Lung (tissue), 12 donors: ENCODE measurements around the gene PIP5K1C. TPM values are rescaled to one million over a fixed set of nuclear protein-coding genes. Genes with fewer than 3 reads are reported as not detected.

Experiments
- ATAC-seq: fragments of 200-7000 bp; cut with Tn5 transposase; one replicate; pipeline ENCODE4 v1.9.1; 2020; ENCODE audit warnings: moderate number of reproducible peaks; ENCODE audit not compliant: insufficient read depth, low FRiP score
- DNase-seq, 3 donors: peaks; one replicate each; pipeline ENCODE4 v3.0.0-alpha.2; 2013 to 2017
- H3K27ac ChIP-seq, 2 donors: one replicate each; pipeline ENCODE4 v1.5.1; 2013; ENCODE audit warnings: mild to moderate bottlenecking in 2 of 2, moderate library complexity in 2 of 2, control low read depth in 1 of 2, inconsistent platforms in 1 of 2, low read depth in 1 of 2, low read length in 1 of 2
- H3K27me3 ChIP-seq, 3 donors: one replicate each; pipeline ENCODE4 v1.5.1; 2013; ENCODE audit warnings: low read length in 2 of 3; ENCODE audit not compliant: control insufficient read depth in 3 of 3, insufficient read depth in 3 of 3
- H3K36me3 ChIP-seq, 4 donors: one replicate each; pipeline ENCODE4 v1.5.1; 2013; ENCODE audit warnings: low read length in 4 of 4, mild to moderate bottlenecking in 1 of 4, moderate library complexity in 1 of 4; ENCODE audit not compliant: control insufficient read depth in 4 of 4, insufficient read depth in 4 of 4
- H3K4me1 ChIP-seq, 5 donors: one replicate each; pipeline ENCODE4 v1.5.1; 2013; ENCODE audit warnings: low read length in 5 of 5, mild to moderate bottlenecking in 2 of 5, moderate library complexity in 1 of 5; ENCODE audit not compliant: control insufficient read depth in 5 of 5, insufficient read depth in 5 of 5
- H3K4me3 ChIP-seq: one replicate; pipeline ENCODE4 v1.5.1; 2013; ENCODE audit warnings: mild to moderate bottlenecking, control low read depth, moderate library complexity
- H3K9ac ChIP-seq, 2 donors: one replicate each; pipeline ENCODE4 v1.5.1; 2013; ENCODE audit warnings: low read length in 2 of 2, control low read depth in 1 of 2; ENCODE audit not compliant: insufficient read depth in 1 of 2
- H3K9me3 ChIP-seq, 4 donors: one replicate each; pipeline ENCODE4 v1.5.1; 2013; ENCODE audit warnings: low read length in 3 of 4, mild to moderate bottlenecking in 1 of 4, moderate library complexity in 1 of 4; ENCODE audit not compliant: control insufficient read depth in 4 of 4, insufficient read depth in 3 of 4
- CTCF ChIP-seq: IDR thresholded peaks from 2 replicates; pipeline ENCODE4 v1.5.1; 2012; ENCODE audit warnings: mild to moderate bottlenecking; ENCODE audit errors: control extremely low read depth, extremely low read depth
- WGBS, 2 donors: extraction: QIAGEN DNeasy Blood & Tissue Kit; methylation state at CpG; one replicate each; pipeline ENCODE4 v1.1.7; 2013; 5-methylcytosine and 5-hydroxymethylcytosine counted together
- polyA plus RNA-seq, 2 donors: library from polyadenylated mRNA; stranded (reverse); fragments of 200-250 nt; gene quantifications; one replicate each; pipeline ENCODE4 v1.2.1, GENCODE V29; 2013
- total RNA-seq, 2 donors: library from RNA; depleted of rRNA in 1 of 2; stranded (reverse); fragments of >200 nt in 1 of 2; gene quantifications; one replicate each; pipeline ENCODE4 v1.2.1, GENCODE V29; 2014 to 2021
- donor health status: control.
- donor health status: control.
- donor health status: Bipolar disorder and iron deficiency.
- donor health status: healthy.
- donor health status: DM: yes; HTN: yes; CAD: no.

Gene PIP5K1C
- total and polyA plus RNA-seq, 4 donors, result 16.3 to 39.4 (median 20.5) TPM

GRCh38 chr19:3653865-3654513 is 46.3 kb downstream of the PIP5K1C start:
- WGBS, 2 donors, result 97% methylated on average over 20 of the region's 20 CpGs
- H3K9me3 ChIP-seq, result no peaks in the 10 kb centered on the region
- H3K36me3 ChIP-seq, result peaks cover 4 to 75% (median 15%) of the 10 kb centered on the region in 4 donors
- no peaks in the 10 kb centered on the region for H3K27me3 ChIP-seq
- H3K4me1 ChIP-seq, result no peaks in the 10 kb centered on the region
- no peak overlapping the region for H3K27ac ChIP-seq
- DNase-seq (no peak), ATAC-seq (no peak)
- no peak overlapping the region for H3K9ac ChIP-seq
- no peak for TF ChIP-seq CTCF
- no peak overlapping the region for H3K4me3 ChIP-seq

- no peak for TF ChIP-seq CTCF
- Histone ChIP-seq H3K27me3 (no peaks in the 10 kb centered on the region), H3K36me3 (peaks cover 4 to 72% (median 15%) of the 10 kb centered on the region in 4 donors), H3K4me3 (no peak overlapping the region), H3K9ac (no peak overlapping the region), H3K4me1 (no peaks in the 10 kb centered on the region), H3K27ac (no peak overlapping the region), H3K9me3 (no peaks in the 10 kb centered on the region)
- WGBS, 2 donors, result 86 to 90% methylated on average over 36 to 37 of the region's 37 CpGs
- no peak for DNase-seq
- ATAC-seq, result no peak
Measured at GRCh38 chr19:3653081-3653795, 47.0 kb downstream of the PIP5K1C start.

GRCh38 chr19:3652422-3652821 is 47.8 kb downstream of the PIP5K1C start:
- peaks cover 4 to 69% (median 14%) of the 10 kb centered on the region in 4 donors for H3K36me3 ChIP-seq
- ATAC-seq, result no peak
- H3K27ac ChIP-seq, result no peak overlapping the region
- H3K4me1 ChIP-seq, result no peaks in the 10 kb centered on the region
- H3K4me3 ChIP-seq, result no peak overlapping the region
- no peaks in the 10 kb centered on the region for H3K27me3 ChIP-seq
- H3K9me3 ChIP-seq, result no peaks in the 10 kb centered on the region
- DNase-seq, result no peak
- 93 to 97% methylated on average over 14 of the region's 14 CpGs for WGBS, 2 donors
- TF ChIP-seq CTCF, result no peak
- no peak overlapping the region for H3K9ac ChIP-seq
